HEK293 (cell line): ENCODE measurements around the gene ZRSR2.

Source experiments
- CTCF ChIA-PET: fragments of 350-600 bp; formaldehyde crosslinking; extraction: SDS; loops from one replicate; lab custom pipeline; 2021; ENCODE audit warnings: antibody characterized with exemption; lab: Yijun Ruan, JAX
- POLR2A ChIA-PET: fragments of 300-600 bp; formaldehyde crosslinking; extraction: SDS; loops from one replicate; lab custom pipeline; 2020; ENCODE audit warnings: antibody characterized with exemption, inconsistent platforms; lab: Yijun Ruan, JAX
- H3K27ac ChIP-seq: fragments of 200-500 bp; sonication (Bioruptor generic); 2 replicates; pipeline ENCODE4 v1.5.1; 2014; ENCODE audit warnings: low read depth, low read length, control low read depth, inconsistent platforms; ENCODE audit errors: extremely low read depth
- H3K36me3 ChIP-seq, 2 experiments: fragments of 200-500 bp in 1 of 2; sonication (Bioruptor generic) in 1 of 2; 1 replicate in 1 of 2; 2 replicates in 1 of 2; pipeline ENCODE4 v1.5.1; 2014 to 2017; ENCODE audit warnings: inconsistent platforms in 2 of 2, low read length in 2 of 2; ENCODE audit not compliant: control insufficient read depth in 2 of 2, insufficient read depth in 1 of 2
- H3K4me1 ChIP-seq: fragments of 200-500 bp; sonication (Bioruptor generic); 2 replicates; pipeline ENCODE4 v1.5.1; 2014; ENCODE audit warnings: mild to moderate bottlenecking, low read length, inconsistent platforms; ENCODE audit not compliant: control insufficient read depth, insufficient read depth
- H3K4me3 ChIP-seq: 2 replicates; pipeline ENCODE4 v1.5.1; 2011; ENCODE audit warnings: low read depth, mild to moderate bottlenecking, control low read depth, low read length, moderate library complexity
- H3K9me3 ChIP-seq: fragments of 200-500 bp; sonication (Bioruptor generic); 2 replicates; pipeline ENCODE4 v1.5.1; 2014; ENCODE audit warnings: low read depth, low read length, inconsistent platforms; ENCODE audit not compliant: control insufficient read depth, insufficient read depth
- KLF1 ChIP-seq: fragments of 450-650 bp; formaldehyde crosslinking; IDR thresholded peaks from 2 replicates; pipeline ENCODE4 v1.5.1; 2016; ENCODE audit warnings: missing biosample characterization, missing genetic modification characterization
- OSR2 ChIP-seq: fragments of 450-650 bp; formaldehyde crosslinking; IDR thresholded peaks from 2 replicates; pipeline ENCODE4 v1.5.1; 2016; ENCODE audit warnings: missing biosample characterization, missing genetic modification characterization
- PRDM1 ChIP-seq: fragments of 450-650 bp; formaldehyde crosslinking; IDR thresholded peaks from 2 replicates; pipeline ENCODE4; 2016; ENCODE audit warnings: missing biosample characterization, missing genetic modification characterization
- PRDM10 ChIP-seq: fragments of 450-650 bp; formaldehyde crosslinking; IDR thresholded peaks from 2 replicates; pipeline ENCODE4 v1.5.1; 2016; ENCODE audit warnings: missing biosample characterization, missing genetic modification characterization
- ZFHX2 ChIP-seq: fragments of 450-650 bp; formaldehyde crosslinking; conservative IDR thresholded peaks from 2 replicates; pipeline ENCODE4 v1.5.1; 2016; ENCODE audit warnings: missing biosample characterization, missing genetic modification characterization
- ZFP69B ChIP-seq: fragments of 450-650 bp; formaldehyde crosslinking; IDR thresholded peaks from 2 replicates; pipeline ENCODE4 v1.5.1; 2016; ENCODE audit warnings: missing biosample characterization, missing genetic modification characterization
- ZNF10 ChIP-seq: fragments of 450-650 bp; formaldehyde crosslinking; IDR thresholded peaks from 2 replicates; pipeline ENCODE4 v1.5.1; 2017; ENCODE audit warnings: missing biosample characterization, missing genetic modification characterization
- ZNF112 ChIP-seq: fragments of 450-650 bp; formaldehyde crosslinking; IDR thresholded peaks from 2 replicates; pipeline ENCODE4 v1.5.0; 2017; ENCODE audit warnings: missing biosample characterization, missing genetic modification characterization
- ZNF121 ChIP-seq: fragments of 450-650 bp; formaldehyde crosslinking; IDR thresholded peaks from 2 replicates; pipeline ENCODE4 v1.5.1; 2016; ENCODE audit warnings: missing biosample characterization, missing genetic modification characterization
- ZNF138 ChIP-seq: fragments of 450-650 bp; formaldehyde crosslinking; IDR thresholded peaks from 2 replicates; pipeline ENCODE4 v1.5.1; 2016; ENCODE audit warnings: missing biosample characterization, missing genetic modification characterization, borderline replicate concordance
- ZNF146 ChIP-seq: fragments of 450-650 bp; formaldehyde crosslinking; IDR thresholded peaks from 2 replicates; pipeline ENCODE4 v1.5.1; 2016; ENCODE audit warnings: missing biosample characterization, missing genetic modification characterization
- ZNF169 ChIP-seq: fragments of 450-650 bp; formaldehyde crosslinking; IDR thresholded peaks from 2 replicates; pipeline ENCODE4 v1.5.1; 2016; ENCODE audit warnings: missing biosample characterization, missing genetic modification characterization
- ZNF202 ChIP-seq: fragments of 450-650 bp; formaldehyde crosslinking; IDR thresholded peaks from 2 replicates; pipeline ENCODE4 v1.5.1; 2016; ENCODE audit warnings: missing biosample characterization, missing genetic modification characterization, borderline replicate concordance
- ZNF221 ChIP-seq: fragments of 450-650 bp; formaldehyde crosslinking; IDR thresholded peaks from 2 replicates; pipeline ENCODE4 v1.5.1; 2017; ENCODE audit warnings: missing biosample characterization, missing genetic modification characterization, borderline replicate concordance
- ZNF23 ChIP-seq: fragments of 450-650 bp; formaldehyde crosslinking; IDR thresholded peaks from 2 replicates; pipeline ENCODE4 v1.5.1; 2016; ENCODE audit warnings: missing biosample characterization, missing genetic modification characterization, borderline replicate concordance
- ZNF335 ChIP-seq: fragments of 450-650 bp; formaldehyde crosslinking; conservative IDR thresholded peaks from 2 replicates; pipeline ENCODE4 v1.5.1; 2016; ENCODE audit warnings: missing biosample characterization, missing genetic modification characterization
- ZNF341 ChIP-seq: fragments of 450-650 bp; formaldehyde crosslinking; IDR thresholded peaks from 2 replicates; pipeline ENCODE4; 2016; ENCODE audit warnings: low read depth, missing biosample characterization, missing genetic modification characterization
- ZNF37A ChIP-seq: fragments of 450-650 bp; IDR thresholded peaks from 2 replicates; pipeline ENCODE4 v1.5.1; 2018; ENCODE audit warnings: missing biosample characterization, missing genetic modification characterization
- ZNF529 ChIP-seq: fragments of 450-650 bp; formaldehyde crosslinking; IDR thresholded peaks from 2 replicates; pipeline ENCODE4 v1.5.1; 2017; ENCODE audit warnings: missing genetic modification characterization, missing biosample characterization; ENCODE audit not compliant: insufficient replicate concordance
- ZNF544 ChIP-seq: fragments of 450-650 bp; formaldehyde crosslinking; IDR thresholded peaks from 2 replicates; pipeline ENCODE4 v1.5.0; 2017; ENCODE audit warnings: missing biosample characterization, missing genetic modification characterization
- ZNF626 ChIP-seq: fragments of 450-650 bp; sonication (Bioruptor Pico); formaldehyde crosslinking; IDR thresholded peaks from 2 replicates; pipeline ENCODE4 v1.5.1; 2018; ENCODE audit warnings: missing biosample characterization, missing genetic modification characterization, inconsistent platforms
- ZNF658 ChIP-seq: fragments of 450-650 bp; formaldehyde crosslinking; IDR thresholded peaks from 2 replicates; pipeline ENCODE4; 2016; ENCODE audit warnings: missing biosample characterization, missing genetic modification characterization
- ZNF768 ChIP-seq: fragments of 450-650 bp; formaldehyde crosslinking; IDR thresholded peaks from 2 replicates; pipeline ENCODE4 v1.5.1; 2018; ENCODE audit warnings: missing biosample characterization, mild to moderate bottlenecking, missing genetic modification characterization
- ZSCAN18 ChIP-seq: fragments of 450-650 bp; formaldehyde crosslinking; IDR thresholded peaks from 2 replicates; pipeline ENCODE4 v1.5.1; 2016; ENCODE audit warnings: missing biosample characterization, missing genetic modification characterization
- TF ChIP-seq, protein P1 (sequence below): fragments of 450-650 bp; formaldehyde crosslinking; IDR thresholded peaks from 2 replicates; pipeline ENCODE4 v1.5.1; 2016; ENCODE audit warnings: missing biosample characterization, missing genetic modification characterization, low read depth

ZRSR2 gene

GRCh38 chrX:15841853-15842516, 51.7 kb downstream of the ZRSR2 start:
- POLR2A ChIA-PET: no interaction called here
- no peak overlapping the region for H3K27ac ChIP-seq
- TF ChIP-seq ZNF768 (tag by site-specific recombination) (no peak), PRDM10 (tag by site-specific recombination) (no peak)
- TF ChIP-seq, all 188 proteins: peak for 0
- no peaks in the 10 kb centered on the region for H3K9me3 ChIP-seq
- H3K4me1 ChIP-seq: no peaks in the 10 kb centered on the region
- H3K36me3 ChIP-seq: peaks cover 51 to 69% of the 10 kb centered on the region in 2 experiments
- CTCF ChIA-PET: interaction anchor here (0.6 kb wide), 1 partner anchor 8 kb away, joined by 4 read pairs; no protein-coding TSS in a partner anchor
- no peak overlapping the region for H3K4me3 ChIP-seq

DNA sequence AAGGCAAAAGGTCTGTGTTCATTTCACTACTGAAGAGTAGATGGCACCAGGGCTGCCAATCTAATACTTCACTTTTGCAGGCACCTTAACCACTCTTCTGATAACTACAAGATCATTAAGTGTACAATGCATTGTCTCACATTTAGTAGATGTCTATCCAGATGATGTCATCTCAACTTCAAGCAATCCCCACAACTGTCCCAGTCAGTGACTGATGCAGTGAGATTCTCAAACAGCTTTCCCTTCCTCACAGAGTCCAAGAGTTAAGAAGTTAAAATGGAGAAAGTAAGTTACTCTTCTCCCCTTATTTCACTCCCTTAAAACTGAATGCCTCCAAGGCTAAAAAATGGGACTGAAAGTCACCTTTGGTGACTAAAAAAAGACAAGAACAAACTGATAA, 53.7 kb downstream of the ZRSR2 start:
- TF ChIP-seq, protein P1, sequence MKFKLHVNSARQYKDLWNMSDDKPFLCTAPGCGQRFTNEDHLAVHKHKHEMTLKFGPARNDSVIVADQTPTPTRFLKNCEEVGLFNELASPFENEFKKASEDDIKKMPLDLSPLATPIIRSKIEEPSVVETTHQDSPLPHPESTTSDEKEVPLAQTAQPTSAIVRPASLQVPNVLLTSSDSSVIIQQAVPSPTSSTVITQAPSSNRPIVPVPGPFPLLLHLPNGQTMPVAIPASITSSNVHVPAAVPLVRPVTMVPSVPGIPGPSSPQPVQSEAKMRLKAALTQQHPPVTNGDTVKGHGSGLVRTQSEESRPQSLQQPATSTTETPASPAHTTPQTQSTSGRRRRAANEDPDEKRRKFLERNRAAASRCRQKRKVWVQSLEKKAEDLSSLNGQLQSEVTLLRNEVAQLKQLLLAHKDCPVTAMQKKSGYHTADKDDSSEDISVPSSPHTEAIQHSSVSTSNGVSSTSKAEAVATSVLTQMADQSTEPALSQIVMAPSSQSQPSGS (tag by site-specific recombination): peak; percentile 80
- TF ChIP-seq ZNF341 (tag by site-specific recombination) (no peak), ZNF146 (no peak), PRDM1 (tag by site-specific recombination) (peak; percentile 79), ZNF169 (tag by site-specific recombination) (no peak), ZNF544 (tag by site-specific recombination) (no peak), OSR2 (tag by site-specific recombination) (no peak)
- POLR2A ChIA-PET: no interaction called here
- H3K27ac ChIP-seq: no peak overlapping the region
- no peak overlapping the region for H3K4me3 ChIP-seq
- peaks cover 53 to 69% of the 10 kb centered on the region in 2 experiments for H3K36me3 ChIP-seq
- no peaks in the 10 kb centered on the region for H3K9me3 ChIP-seq
- H3K4me1 ChIP-seq: peaks cover 2% of the 10 kb centered on the region; the same call in 1 of the 2 replicates
- CTCF ChIA-PET: interaction anchor here (0.7 kb wide), 1 partner anchor 8 kb away, joined by 3 read pairs; no protein-coding TSS in a partner anchor

DNA sequence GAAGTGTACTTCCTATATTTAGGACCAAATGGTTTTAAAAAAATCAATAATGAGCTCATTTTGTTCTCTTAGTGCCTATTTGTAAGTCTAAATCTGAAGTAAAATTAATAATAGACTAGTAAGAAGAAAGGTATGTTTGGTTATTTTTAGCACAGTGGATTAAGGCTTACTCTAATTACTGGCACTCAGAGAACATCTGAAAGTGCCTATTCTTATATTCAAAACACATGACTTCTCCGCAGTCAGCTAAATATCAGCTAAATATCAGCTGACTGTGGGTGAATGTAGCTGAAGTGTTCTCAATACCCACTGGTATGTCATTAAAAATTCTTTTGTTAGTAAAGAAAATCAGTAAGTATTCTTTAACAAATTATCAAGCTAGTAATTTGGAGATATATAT, 58.3 kb downstream of the ZRSR2 start:
- TF ChIP-seq ZNF221 (tag by site-specific recombination): no peak
- TF ChIP-seq ZNF202: no peak
- TF ChIP-seq ZNF23 (tag by site-specific recombination): no peak
- TF ChIP-seq KLF1: no peak
- TF ChIP-seq ZNF10: no peak
- no peak for TF ChIP-seq ZNF626 (tag by site-specific recombination)
- TF ChIP-seq ZFP69B (tag by site-specific recombination): no peak
- no peak for TF ChIP-seq ZNF121 (tag by site-specific recombination)
- TF ChIP-seq ZNF37A (tag by site-specific recombination): no peak
- TF ChIP-seq ZFHX2 (tag by site-specific recombination): no peak
- no peak for TF ChIP-seq ZNF658 (tag by site-specific recombination)
- no peak for TF ChIP-seq ZSCAN18 (tag by site-specific recombination)
- no peak for TF ChIP-seq ZNF529 (tag by site-specific recombination)
- TF ChIP-seq ZNF112 (tag by site-specific recombination): no peak
- no peak for TF ChIP-seq ZNF138 (tag by site-specific recombination)
- no peak for TF ChIP-seq ZNF335 (tag by site-specific recombination)
- peaks cover 36 to 56% of the 10 kb centered on the region in 2 experiments for H3K36me3 ChIP-seq
- ChIA-PET POLR2A (interaction anchor here (1.1 kb wide), 1 partner anchor 9 kb away, joined by 3 read pairs; no protein-coding TSS in a partner anchor), CTCF (interaction anchor here (0.6 to 1.9 kb wide), 18 partner anchors 16 to 821 kb away, joined by 3 to 5 read pairs (median 3); partner anchors contain the start of gene ZRSR2)
- H3K9me3 ChIP-seq: no peaks in the 10 kb centered on the region
- peaks cover 6% of the 10 kb centered on the region; the same call in 1 of the 2 replicates for H3K4me1 ChIP-seq
- H3K4me3 ChIP-seq: no peak overlapping the region
- no peak overlapping the region for H3K27ac ChIP-seq
